HFFc6 (cell line): ENCODE results near the gene NPTN. TPM values are rescaled to one million over a fixed set of nuclear protein-coding genes. Genes with fewer than 3 reads are reported as not detected.
A peak's percentile ranks its signal among the peaks of the same experiment; 100 is the strongest.

Experiments used
- DNase-seq: peaks from one replicate; pipeline ENCODE4 v3.0.0-alpha.2; 2018
- H3K27ac Mint-ChIP-seq: 2 replicates; pipeline ENCODE4 v1.8.0; 2020; ENCODE audit warnings: mild to moderate bottlenecking, mixed read lengths
- H3K27me3 Mint-ChIP-seq: 2 replicates; pipeline ENCODE4 v1.8.0; 2021; ENCODE audit warnings: mild to moderate bottlenecking, moderate library complexity, mixed read lengths; ENCODE audit not compliant: insufficient read depth
- H3K36me3 Mint-ChIP-seq: 2 replicates; pipeline ENCODE4 v1.8.0; 2021; ENCODE audit warnings: low read depth, mixed read lengths
- H3K4me1 Mint-ChIP-seq: 2 replicates; pipeline ENCODE4 v1.8.0; 2020; ENCODE audit warnings: low read depth, mixed read lengths
- H3K4me3 Mint-ChIP-seq: 2 replicates; pipeline ENCODE4 v1.8.0; 2020; ENCODE audit warnings: mild to moderate bottlenecking, moderate library complexity, mixed read lengths
- H3K9me3 Mint-ChIP-seq: 2 replicates; pipeline ENCODE4 v1.8.0; 2020; ENCODE audit warnings: mild to moderate bottlenecking, mixed read lengths
- CTCF ChIP-seq: fragments of 200-600 bp; sonication (generic); IDR thresholded peaks from 2 replicates; pipeline ENCODE4 v1.5.0; 2021; ENCODE audit warnings: antibody characterized with exemption, mild to moderate bottlenecking
- total RNA-seq, 6 experiments: library from RNA; stranded (reverse); fragmentation: NEBNext Ultra II Directional; extraction: Animal tissue kit (Norgen Biotek cat#: 25700); gene quantifications; 2 replicates in 1 of 6; 3 replicates in 5 of 6; pipeline ENCODE4 v1.2.3, GENCODE V29; 2021

NPTN gene
- total RNA-seq, 6 experiments from 2014 or later = 183 to 215 (median 204) TPM

GRCh38 chr15:73679964-73680363 lies 46.8 kb upstream of the NPTN start:
- Mint-ChIP-seq H3K36me3 (no peaks in the 10 kb centered on the region), H3K4me3 (no peak overlapping the region), H3K27ac (no peak overlapping the region), H3K4me1 (peaks cover 30% of the 10 kb centered on the region), H3K9me3 (no peaks in the 10 kb centered on the region), H3K27me3 (peaks cover 3% of the 10 kb centered on the region)
- no peak for TF ChIP-seq CTCF
- no peak for DNase-seq

GRCh38 chr15:73679180-73679579 lies 46.0 kb upstream of the NPTN start:
- TF ChIP-seq CTCF = no peak
- DNase-seq = no peak
- H3K4me3 Mint-ChIP-seq = no peak overlapping the region
- H3K27ac Mint-ChIP-seq = no peak overlapping the region
- H3K36me3 Mint-ChIP-seq = no peaks in the 10 kb centered on the region
- peaks cover 30% of the 10 kb centered on the region for H3K4me1 Mint-ChIP-seq
- peaks cover 3% of the 10 kb centered on the region for H3K27me3 Mint-ChIP-seq
- H3K9me3 Mint-ChIP-seq = no peaks in the 10 kb centered on the region

GRCh38 chr15:73678498-73678897 lies 45.3 kb upstream of the NPTN start:
- Mint-ChIP-seq H3K4me3 (no peak overlapping the region), H3K36me3 (no peaks in the 10 kb centered on the region), H3K27me3 (peaks cover 8% of the 10 kb centered on the region), H3K9me3 (no peaks in the 10 kb centered on the region), H3K27ac (no peak overlapping the region), H3K4me1 (peaks cover 25% of the 10 kb centered on the region)
- DNase-seq = no peak
- no peak for TF ChIP-seq CTCF

GRCh38 chr15:73677733-73678132 lies 44.5 kb upstream of the NPTN start:
- Mint-ChIP-seq H3K27me3 (peaks cover 12% of the 10 kb centered on the region), H3K27ac (no peak overlapping the region), H3K36me3 (no peaks in the 10 kb centered on the region), H3K4me3 (no peak overlapping the region), H3K9me3 (no peaks in the 10 kb centered on the region), H3K4me1 (peaks cover 18% of the 10 kb centered on the region)
- TF ChIP-seq CTCF = no peak
- no peak for DNase-seq

GRCh38 chr15:73677146-73677607 lies 44.0 kb upstream of the NPTN start:
- peak; percentile 90 for TF ChIP-seq CTCF
- no peaks in the 10 kb centered on the region for H3K36me3 Mint-ChIP-seq
- H3K27ac Mint-ChIP-seq = no peak overlapping the region
- H3K4me3 Mint-ChIP-seq = no peak overlapping the region
- peak; percentile 53 for DNase-seq
- peaks cover 13% of the 10 kb centered on the region for H3K4me1 Mint-ChIP-seq
- H3K27me3 Mint-ChIP-seq = peaks cover 18% of the 10 kb centered on the region
- H3K9me3 Mint-ChIP-seq = no peaks in the 10 kb centered on the region

- TF ChIP-seq CTCF = no peak
- Mint-ChIP-seq H3K27me3 (peaks cover 26% of the 10 kb centered on the region), H3K9me3 (no peaks in the 10 kb centered on the region), H3K36me3 (no peaks in the 10 kb centered on the region), H3K4me3 (no peak overlapping the region), H3K4me1 (no peaks in the 10 kb centered on the region), H3K27ac (no peak overlapping the region)
- no peak for DNase-seq
These were observed 41.4 kb upstream of the NPTN start for GRCh38 chr15:73674587-73674986.
